NCI-H345 treated with DMSO at 0.1 percent for 48 hours (cell line): ENCODE measurements around the gene GATC.

Experiments used
- DNase-seq: peaks from one replicate; lab custom pipeline; 2025; ENCODE audit not compliant: unreplicated experiment; lab: John Stamatoyannopoulos, UW

Gene GATC

GRCh38 chr12:120495731-120496412, 49.6 kb downstream of the GATC start, which contains the start of gene DYNLL1:
Gene DYNLL1, plus strand, starts transcription at chr12:120496113. Its CDS starts 309 bp downstream, at chr12:120496422.
- peak; percentile 87 for DNase-seq

- DNase-seq = no peak
Measured at GRCh38 chr12:120496413-120497340, 50.4 kb downstream of the GATC start.

GRCh38 chr12:120497524-120498150, 51.4 kb downstream of the GATC start:
- DNase-seq = no peak

GRCh38 chr12:120498870-120499515, 52.7 kb downstream of the GATC start:
- DNase-seq = no peak

- no peak for DNase-seq
Measured at GRCh38 chr12:120500581-120500980, 54.3 kb downstream of the GATC start.

- DNase-seq = no peak
Measured at GRCh38 chr12:120504587-120504986, 58.3 kb downstream of the GATC start.

GRCh38 chr12:120508537-120508936, 62.3 kb downstream of the GATC start:
- DNase-seq = no peak
